HEK293 (cell line): ENCODE measurements around the gene NTN3.

Experiments used
- GLI4 ChIP-seq: fragments of 450-650 bp; formaldehyde crosslinking; IDR thresholded peaks from 2 replicates; pipeline ENCODE4 v1.5.1; 2016; ENCODE audit warnings: missing biosample characterization, missing genetic modification characterization
- HOXA7 ChIP-seq: sonication (generic); formaldehyde crosslinking; IDR thresholded peaks from 2 replicates; pipeline ENCODE4 v1.8.1; 2022; ENCODE audit warnings: missing genetic modification reagents, borderline replicate concordance
- MYNN ChIP-seq: fragments of 450-650 bp; formaldehyde crosslinking; IDR thresholded peaks from 2 replicates; pipeline ENCODE4 v1.5.1; 2016; ENCODE audit warnings: missing biosample characterization, missing genetic modification characterization, borderline replicate concordance
- PATZ1 ChIP-seq: fragments of 450-650 bp; formaldehyde crosslinking; IDR thresholded peaks from 2 replicates; pipeline ENCODE4 v1.5.1; 2016; ENCODE audit warnings: missing biosample characterization, missing genetic modification characterization
- PBX3 ChIP-seq: sonication (generic); formaldehyde crosslinking; IDR thresholded peaks from 2 replicates; pipeline ENCODE4 v1.8.1; 2022; ENCODE audit warnings: mild to moderate bottlenecking, moderate library complexity, missing genetic modification reagents
- PRDM4 ChIP-seq: fragments of 450-650 bp; formaldehyde crosslinking; IDR thresholded peaks from 2 replicates; pipeline ENCODE4 v1.5.1; 2017; ENCODE audit warnings: missing biosample characterization, missing genetic modification characterization
- SCRT2 ChIP-seq: fragments of 450-650 bp; formaldehyde crosslinking; IDR thresholded peaks from 2 replicates; pipeline ENCODE4 v1.5.1; 2016; ENCODE audit warnings: missing biosample characterization, missing genetic modification characterization
- ZBTB17 ChIP-seq: fragments of 450-650 bp; formaldehyde crosslinking; IDR thresholded peaks from 2 replicates; pipeline ENCODE4 v1.5.1; 2016; ENCODE audit warnings: missing biosample characterization, missing genetic modification characterization
- ZBTB48 ChIP-seq: fragments of 450-650 bp; formaldehyde crosslinking; IDR thresholded peaks from 2 replicates; pipeline ENCODE4 v1.5.1; 2016; ENCODE audit warnings: missing biosample characterization, missing genetic modification characterization
- ZFP3 ChIP-seq: fragments of 450-650 bp; formaldehyde crosslinking; IDR thresholded peaks from 2 replicates; pipeline ENCODE4 v1.5.1; 2016; ENCODE audit warnings: low read depth, missing biosample characterization, missing genetic modification characterization
- ZFP37 ChIP-seq: fragments of 450-650 bp; formaldehyde crosslinking; IDR thresholded peaks from 2 replicates; pipeline ENCODE4 v1.5.1; 2016; ENCODE audit warnings: missing biosample characterization, missing genetic modification characterization
- ZFP69B ChIP-seq: fragments of 450-650 bp; formaldehyde crosslinking; IDR thresholded peaks from 2 replicates; pipeline ENCODE4 v1.5.1; 2016; ENCODE audit warnings: missing biosample characterization, missing genetic modification characterization
- ZNF138 ChIP-seq: fragments of 450-650 bp; formaldehyde crosslinking; IDR thresholded peaks from 2 replicates; pipeline ENCODE4 v1.5.1; 2016; ENCODE audit warnings: missing biosample characterization, missing genetic modification characterization, borderline replicate concordance
- ZNF174 ChIP-seq: fragments of 450-650 bp; formaldehyde crosslinking; IDR thresholded peaks from 2 replicates; pipeline ENCODE4 v1.5.0; 2017; ENCODE audit warnings: missing biosample characterization, mild to moderate bottlenecking, missing genetic modification characterization
- ZNF18 ChIP-seq: fragments of 450-650 bp; formaldehyde crosslinking; IDR thresholded peaks from 2 replicates; pipeline ENCODE4 v1.5.1; 2016; ENCODE audit warnings: missing biosample characterization, missing genetic modification characterization
- ZNF211 ChIP-seq: fragments of 450-650 bp; formaldehyde crosslinking; IDR thresholded peaks from 2 replicates; pipeline ENCODE4 v1.5.1; 2016; ENCODE audit warnings: low read depth, missing biosample characterization, missing genetic modification characterization
- ZNF23 ChIP-seq: fragments of 450-650 bp; formaldehyde crosslinking; IDR thresholded peaks from 2 replicates; pipeline ENCODE4 v1.5.1; 2016; ENCODE audit warnings: missing biosample characterization, missing genetic modification characterization, borderline replicate concordance
- ZNF239 ChIP-seq: fragments of 450-650 bp; formaldehyde crosslinking; IDR thresholded peaks from 2 replicates; pipeline ENCODE4 v1.5.1; 2016; ENCODE audit warnings: missing biosample characterization, missing genetic modification characterization
- ZNF302 ChIP-seq: fragments of 450-650 bp; formaldehyde crosslinking; IDR thresholded peaks from 2 replicates; pipeline ENCODE4 v1.5.1; 2016; ENCODE audit warnings: missing biosample characterization, missing genetic modification characterization, low read depth
- ZNF324 ChIP-seq: fragments of 450-650 bp; formaldehyde crosslinking; IDR thresholded peaks from 2 replicates; pipeline ENCODE4 v1.5.1; 2016; ENCODE audit warnings: missing biosample characterization, missing genetic modification characterization
- ZNF362 ChIP-seq: fragments of 450-650 bp; formaldehyde crosslinking; IDR thresholded peaks from 2 replicates; pipeline ENCODE4 v1.5.1; 2016; ENCODE audit warnings: missing biosample characterization, missing genetic modification characterization
- ZNF433 ChIP-seq: fragments of 450-650 bp; formaldehyde crosslinking; IDR thresholded peaks from 2 replicates; pipeline ENCODE4 v1.5.1; 2016; ENCODE audit warnings: missing biosample characterization, missing genetic modification characterization, low read depth
- ZNF510 ChIP-seq: fragments of 450-650 bp; formaldehyde crosslinking; IDR thresholded peaks from 2 replicates; pipeline ENCODE4 v1.5.1; 2018; ENCODE audit warnings: mild to moderate bottlenecking, missing genetic modification characterization, missing biosample characterization; ENCODE audit not compliant: insufficient replicate concordance
- ZNF549 ChIP-seq: fragments of 450-650 bp; IDR thresholded peaks from 2 replicates; pipeline ENCODE4 v1.5.1; 2018; ENCODE audit warnings: missing biosample characterization, missing genetic modification characterization, mild to moderate bottlenecking, inconsistent platforms, moderate library complexity
- ZNF629 ChIP-seq: fragments of 450-650 bp; formaldehyde crosslinking; IDR thresholded peaks from 2 replicates; pipeline ENCODE4 v1.5.1; 2017; ENCODE audit warnings: missing biosample characterization, missing genetic modification characterization
- ZNF654 ChIP-seq: fragments of 450-650 bp; formaldehyde crosslinking; IDR thresholded peaks from 2 replicates; pipeline ENCODE4 v1.5.1; 2016; ENCODE audit warnings: low read depth, missing biosample characterization, missing genetic modification characterization
- ZNF747 ChIP-seq: fragments of 450-650 bp; formaldehyde crosslinking; IDR thresholded peaks from 2 replicates; pipeline ENCODE4 v1.5.1; 2016; ENCODE audit warnings: missing biosample characterization, missing genetic modification characterization
- ZNF76 ChIP-seq: fragments of 450-650 bp; formaldehyde crosslinking; IDR thresholded peaks from 2 replicates; pipeline ENCODE4; 2016; ENCODE audit warnings: low read depth, missing biosample characterization, missing genetic modification characterization, borderline replicate concordance
- ZSCAN5A ChIP-seq: fragments of 450-650 bp; formaldehyde crosslinking; IDR thresholded peaks from 2 replicates; pipeline ENCODE4 v1.5.1; 2016; ENCODE audit warnings: missing biosample characterization, missing genetic modification characterization

NTN3 gene

GRCh38 chr16:2466667-2467527, 4.2 kb upstream of the NTN3 start (continued):
- TF ChIP-seq ZSCAN5A (tag by site-specific recombination) (no peak), SCRT2 (tag by site-specific recombination) (no peak), ZBTB17 (tag by site-specific recombination) (peak; percentile 44), PBX3 (CRISPR knock-in tag) (no peak), ZFP3 (tag by site-specific recombination) (no peak), HOXA7 (CRISPR knock-in tag) (no peak), ZNF433 (no peak), PRDM4 (no peak), ZNF76 (tag by site-specific recombination) (no peak), ZNF138 (tag by site-specific recombination) (no peak), ZNF239 (no peak), ZNF23 (tag by site-specific recombination) (no peak), ZFP37 (peak; percentile 32; the same call in 1 of the 2 replicates), ZNF211 (tag by site-specific recombination) (no peak), ZNF549 (tag by site-specific recombination) (no peak), ZFP69B (tag by site-specific recombination) (peak; percentile 21; the same call in 1 of the 2 replicates), ZBTB48 (tag by site-specific recombination) (no peak), ZNF324 (no peak), ZNF18 (tag by site-specific recombination) (no peak), ZNF629 (tag by site-specific recombination) (no peak), ZNF654 (tag by site-specific recombination) (no peak), ZNF302 (tag by site-specific recombination) (no peak), MYNN (tag by site-specific recombination) (no peak), ZNF174 (no peak), GLI4 (no peak), PATZ1 (no peak), ZNF510 (no peak), ZNF362 (tag by site-specific recombination) (no peak), ZNF747 (tag by site-specific recombination) (no peak)
